Colonic mucosa (tissue), 4 donors: ENCODE results near the gene CTCFL. TPM values are rescaled to one million over a fixed set of nuclear protein-coding genes. Genes with fewer than 3 reads are reported as not detected.

ENCODE experiments used
- DNase-seq: peaks from one replicate; pipeline ENCODE4 v3.0.0-alpha.2; 2020
- H3K27ac ChIP-seq: fragments of 200-600 bp; one replicate; pipeline ENCODE4 v1.8.0; 2021
- H3K27me3 ChIP-seq: fragments of 200-600 bp; one replicate; pipeline ENCODE4 v1.8.0; 2021
- H3K36me3 ChIP-seq: fragments of 200-600 bp; one replicate; pipeline ENCODE4 v1.8.0; 2021
- H3K4me1 ChIP-seq: fragments of 200-600 bp; one replicate; pipeline ENCODE4 v1.8.0; 2021; ENCODE audit warnings: mild to moderate bottlenecking
- H3K4me3 ChIP-seq: fragments of 200-600 bp; one replicate; pipeline ENCODE4 v1.8.0; 2021
- H3K9ac ChIP-seq, 2 donors: one replicate each; pipeline ENCODE4 v1.7.0; 2013; ENCODE audit warnings: control low read depth in 2 of 2, low read depth in 2 of 2, low read length in 2 of 2
- H3K9me3 ChIP-seq: fragments of 200-600 bp; one replicate; pipeline ENCODE4 v1.8.0; 2021
- intact Hi-C: fragments of 100-400 bp; cut with DNase I; formaldehyde crosslinking; loops from one replicate; pipeline ENCODE4 v1.14.1; 2022
- total RNA-seq, 2 donors: library from RNA; stranded (reverse); fragmentation: NEBNext Ultra II Directional in 1 of 2; extraction: Animal tissue kit (Norgen Biotek cat#: 25700) in 1 of 2; gene quantifications; one replicate each; pipeline ENCODE4 v1.2.1, GENCODE V29; 2021
- TF ChIP-seq, protein P1 (sequence below): fragments of 200-600 bp; IDR thresholded peaks from one replicate; pipeline ENCODE4 v1.8.0; 2022; ENCODE audit warnings: antibody characterized with exemption, mild to moderate bottlenecking
- donor health status: healthy.
- donor health status: DM: no; HTN: no; CAD: no.
- donor health status: DM: no; HTN: no; CAD: no.

CTCFL gene
- total RNA-seq, 2 donors from 2014 or later, result 0.47 TPM; not detected in 1

GRCh38 chr20:57525328-57526086 is 567 bp upstream of the CTCFL start:
- no peaks in the 10 kb centered on the region for H3K9me3 ChIP-seq
- peaks cover under 1% of the 10 kb centered on the region for H3K4me1 ChIP-seq
- no peaks in the 10 kb centered on the region for H3K36me3 ChIP-seq
- H3K4me3 ChIP-seq, result no peak overlapping the region
- no peaks in the 10 kb centered on the region for H3K27me3 ChIP-seq
- TF ChIP-seq, protein P1, sequence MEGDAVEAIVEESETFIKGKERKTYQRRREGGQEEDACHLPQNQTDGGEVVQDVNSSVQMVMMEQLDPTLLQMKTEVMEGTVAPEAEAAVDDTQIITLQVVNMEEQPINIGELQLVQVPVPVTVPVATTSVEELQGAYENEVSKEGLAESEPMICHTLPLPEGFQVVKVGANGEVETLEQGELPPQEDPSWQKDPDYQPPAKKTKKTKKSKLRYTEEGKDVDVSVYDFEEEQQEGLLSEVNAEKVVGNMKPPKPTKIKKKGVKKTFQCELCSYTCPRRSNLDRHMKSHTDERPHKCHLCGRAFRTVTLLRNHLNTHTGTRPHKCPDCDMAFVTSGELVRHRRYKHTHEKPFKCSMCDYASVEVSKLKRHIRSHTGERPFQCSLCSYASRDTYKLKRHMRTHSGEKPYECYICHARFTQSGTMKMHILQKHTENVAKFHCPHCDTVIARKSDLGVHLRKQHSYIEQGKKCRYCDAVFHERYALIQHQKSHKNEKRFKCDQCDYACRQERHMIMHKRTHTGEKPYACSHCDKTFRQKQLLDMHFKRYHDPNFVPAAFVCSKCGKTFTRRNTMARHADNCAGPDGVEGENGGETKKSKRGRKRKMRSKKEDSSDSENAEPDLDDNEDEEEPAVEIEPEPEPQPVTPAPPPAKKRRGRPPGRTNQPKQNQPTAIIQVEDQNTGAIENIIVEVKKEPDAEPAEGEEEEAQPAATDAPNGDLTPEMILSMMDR, result no peak
- intact Hi-C loops, result no loop called here
- no peak for DNase-seq
- H3K9ac ChIP-seq, result no peak overlapping the region
- no peak overlapping the region for H3K27ac ChIP-seq

- no peak overlapping the region for H3K9ac ChIP-seq
- no peak for DNase-seq
- no peak overlapping the region for H3K27ac ChIP-seq
- no peaks in the 10 kb centered on the region for H3K9me3 ChIP-seq
- TF ChIP-seq, protein P1, result no peak
- intact Hi-C loops, result no loop called here
- H3K4me1 ChIP-seq, result no peaks in the 10 kb centered on the region
- H3K4me3 ChIP-seq, result no peak overlapping the region
- H3K27me3 ChIP-seq, result no peaks in the 10 kb centered on the region
- H3K36me3 ChIP-seq, result no peaks in the 10 kb centered on the region
Measured at GRCh38 chr20:57523782-57524181, 1.2 kb downstream of the CTCFL start.

DNA sequence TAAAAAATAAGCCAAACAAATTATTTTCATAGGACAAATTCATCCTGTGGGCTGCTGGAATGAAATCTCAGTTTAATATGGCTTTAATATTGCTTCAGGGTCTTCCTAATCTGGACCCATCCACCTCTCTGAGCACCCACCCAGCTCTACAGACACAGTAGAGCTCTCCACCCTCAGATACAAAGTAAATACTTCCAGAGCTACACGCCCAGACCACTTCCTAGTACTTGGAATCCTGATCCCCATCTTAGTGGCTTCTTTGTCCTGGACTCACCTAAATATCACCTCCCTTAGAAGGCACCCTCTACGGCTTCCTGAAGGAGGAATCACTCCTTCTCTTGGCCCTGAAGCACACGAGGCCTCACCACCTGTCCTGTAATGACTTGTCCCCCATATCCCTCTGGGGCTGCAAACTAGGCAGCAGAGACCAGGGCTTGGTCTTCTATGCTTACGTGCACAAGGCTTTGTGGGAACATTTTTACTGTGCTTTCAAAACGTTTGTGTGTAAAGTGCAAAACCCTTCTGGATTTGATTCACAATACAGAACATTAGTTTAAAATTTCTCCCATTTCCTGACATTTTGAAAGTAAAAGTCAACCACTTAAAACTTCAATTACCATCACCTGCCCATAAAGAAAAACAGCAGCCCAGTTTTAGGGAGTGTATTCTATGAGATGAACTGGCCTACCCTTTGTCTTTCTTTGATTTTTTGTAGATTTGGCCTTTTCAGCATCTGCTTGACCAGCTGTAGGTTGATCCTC is 2.4 kb downstream of the CTCFL start:
- no peak overlapping the region for H3K9ac ChIP-seq
- H3K36me3 ChIP-seq, result no peaks in the 10 kb centered on the region
- intact Hi-C loops, result no loop called here
- DNase-seq, result no peak
- no peak overlapping the region for H3K4me3 ChIP-seq
- H3K27ac ChIP-seq, result no peak overlapping the region
- TF ChIP-seq, protein P1, result no peak
- H3K27me3 ChIP-seq, result no peaks in the 10 kb centered on the region
- no peaks in the 10 kb centered on the region for H3K9me3 ChIP-seq
- no peaks in the 10 kb centered on the region for H3K4me1 ChIP-seq

- Histone ChIP-seq H3K4me3 (no peak overlapping the region), H3K27me3 (no peaks in the 10 kb centered on the region), H3K27ac (no peak overlapping the region), H3K36me3 (no peaks in the 10 kb centered on the region), H3K9me3 (no peaks in the 10 kb centered on the region), H3K9ac (no peak overlapping the region), H3K4me1 (no peaks in the 10 kb centered on the region)
- intact Hi-C loops, result no loop called here
- TF ChIP-seq, protein P1, result no peak
- DNase-seq, result no peak
Measured at GRCh38 chr20:57517904-57518303, 7.0 kb downstream of the CTCFL start.

DNA sequence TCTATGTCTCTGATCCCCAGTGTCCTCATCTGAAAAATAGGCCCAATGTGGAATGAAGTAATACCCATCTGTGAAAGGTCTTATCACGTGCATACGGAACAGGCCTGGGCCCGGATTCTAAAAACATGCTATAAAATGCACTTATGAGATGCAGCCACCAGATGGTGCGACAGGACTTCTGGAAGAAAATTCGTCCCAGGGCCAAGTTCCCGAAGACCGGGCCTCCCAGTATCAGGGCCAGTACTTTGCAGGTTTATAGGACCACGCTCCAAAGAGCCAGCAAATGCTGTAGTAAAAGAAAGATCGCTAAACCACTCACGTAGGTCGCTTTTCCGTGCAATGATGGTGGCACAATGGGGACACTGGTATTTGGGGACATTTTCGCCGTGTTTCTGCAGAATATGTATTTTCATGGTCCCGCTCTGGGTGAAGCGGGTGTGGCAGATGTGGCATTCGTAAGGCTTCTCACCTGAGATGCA is 10.6 kb downstream of the CTCFL start:
- no peak overlapping the region for H3K27ac ChIP-seq
- no peaks in the 10 kb centered on the region for H3K36me3 ChIP-seq
- intact Hi-C loops, result loop anchor here (1.0 to 5.0 kb wide), 2 partner anchors 80 to 698 kb away; no protein-coding TSS in a partner anchor
- DNase-seq, result peak; percentile 79
- TF ChIP-seq, protein P1, result peak; percentile 69
- no peaks in the 10 kb centered on the region for H3K4me1 ChIP-seq
- H3K27me3 ChIP-seq, result no peaks in the 10 kb centered on the region
- no peaks in the 10 kb centered on the region for H3K9me3 ChIP-seq
- H3K4me3 ChIP-seq, result no peak overlapping the region
- no peak overlapping the region for H3K9ac ChIP-seq
